Right atrium auricular region (tissue), 2 donors: ENCODE measurements around the gene MANEA. TPM values are rescaled to one million over a fixed set of nuclear protein-coding genes. Genes with fewer than 3 reads are reported as not detected.

ENCODE experiments used
- DNase-seq: peaks from one replicate; pipeline ENCODE4 v3.0.0-alpha.2; 2019; ENCODE audit warnings: low spot score
- H3K27ac ChIP-seq, 2 donors: fragments of 200-600 bp; sonication (generic); 1 replicate in 1 of 2; 2 replicates in 1 of 2; pipeline ENCODE4 v1.5.1; 2016 to 2019
- H3K27me3 ChIP-seq, 2 donors: fragments of 200-600 bp; sonication (generic); one replicate each; pipeline versions ENCODE4 v1.5.1 to v1.6.0; 2017 to 2019
- H3K36me3 ChIP-seq: fragments of 200-600 bp; sonication (generic); one replicate; pipeline ENCODE4 v1.5.1; 2016
- H3K4me1 ChIP-seq, 2 donors: fragments of 200-600 bp; sonication (generic); one replicate each; pipeline versions ENCODE4 v1.5.1 to v1.6.0; 2017 to 2019
- H3K4me3 ChIP-seq, 2 donors: fragments of 200-600 bp; sonication (generic); 1 replicate in 1 of 2; 2 replicates in 1 of 2; pipeline ENCODE4 v1.5.1; 2017 to 2019; ENCODE audit warnings: mild to moderate bottlenecking in 1 of 2, moderate library complexity in 1 of 2
- H3K9me3 ChIP-seq, 2 donors: fragments of 200-600 bp; sonication (generic); one replicate each; pipeline ENCODE4 v1.5.1; 2019
- CTCF ChIP-seq, 2 donors: fragments of 200-600 bp; sonication (generic); IDR thresholded peaks; one replicate each; pipeline ENCODE4 v1.5.1; 2019; ENCODE audit warnings: antibody characterized with exemption in 2 of 2
- total RNA-seq, 2 donors: library from RNA; depleted of rRNA; stranded (reverse); fragments of >200 nt; gene quantifications; one replicate each; pipeline ENCODE4 v1.1.0, GENCODE V29; 2016

Gene MANEA
- total RNA-seq, 2 donors from 2014 or later = 6.5 to 7.5 TPM

GRCh38 chr6:95589067-95589466 lies 11.7 kb downstream of the MANEA start:
- DNase-seq = no peak
- Histone ChIP-seq H3K4me3 (no peak overlapping the region), H3K36me3 (no peaks in the 10 kb centered on the region), H3K4me1 (no peaks in the 10 kb centered on the region), H3K9me3 (peaks cover 0 to 14% of the 10 kb centered on the region in 2 donors), H3K27me3 (no peaks in the 10 kb centered on the region), H3K27ac (no peak overlapping the region)
- TF ChIP-seq CTCF (IDR thresholded peaks at IDR 0.05) = no peak

- Histone ChIP-seq H3K36me3 (no peaks in the 10 kb centered on the region), H3K27ac (no peak overlapping the region), H3K9me3 (peaks cover 0 to 5% of the 10 kb centered on the region in 2 donors), H3K27me3 (no peaks in the 10 kb centered on the region), H3K4me1 (no peaks in the 10 kb centered on the region), H3K4me3 (no peak overlapping the region)
- no peak for DNase-seq
- TF ChIP-seq CTCF (IDR thresholded peaks at IDR 0.05) = no peak
Observed at GRCh38 chr6:95589826-95590570, 12.7 kb downstream of the MANEA start.

- no peak for DNase-seq
- no peak overlapping the region for H3K4me3 ChIP-seq
Observed at GRCh38 chr6:95593025-95593424, 15.7 kb downstream of the MANEA start.

GRCh38 chr6:95596021-95596420 lies 18.7 kb downstream of the MANEA start:
- DNase-seq = no peak
- H3K27me3 ChIP-seq = no peaks in the 10 kb centered on the region
- TF ChIP-seq CTCF (IDR thresholded peaks at IDR 0.05) = no peak
- H3K27ac ChIP-seq = no peak overlapping the region
- no peaks in the 10 kb centered on the region for H3K36me3 ChIP-seq
- no peak overlapping the region for H3K4me3 ChIP-seq
- H3K9me3 ChIP-seq = peaks cover 0 to 4% of the 10 kb centered on the region in 2 donors
- H3K4me1 ChIP-seq = no peaks in the 10 kb centered on the region

More at GRCh38 chr6:95593025-95593424, 15.7 kb downstream of the MANEA start:
- H3K4me1 ChIP-seq = no peaks in the 10 kb centered on the region
- TF ChIP-seq CTCF (IDR thresholded peaks at IDR 0.05) = no peak
- no peak overlapping the region for H3K27ac ChIP-seq
- no peaks in the 10 kb centered on the region for H3K27me3 ChIP-seq
- no peaks in the 10 kb centered on the region for H3K36me3 ChIP-seq
- peaks cover 0 to 4% of the 10 kb centered on the region in 2 donors for H3K9me3 ChIP-seq

- no peak for TF ChIP-seq CTCF (IDR thresholded peaks at IDR 0.05)
- Histone ChIP-seq H3K27me3 (no peaks in the 10 kb centered on the region), H3K36me3 (no peaks in the 10 kb centered on the region), H3K4me3 (no peak overlapping the region), H3K4me1 (no peaks in the 10 kb centered on the region), H3K27ac (no peak overlapping the region), H3K9me3 (no peaks in the 10 kb centered on the region)
- no peak for DNase-seq
Observed at GRCh38 chr6:95599706-95600105, 22.4 kb downstream of the MANEA start.

- no peaks in the 10 kb centered on the region for H3K27me3 ChIP-seq
- no peak overlapping the region for H3K27ac ChIP-seq
- no peak overlapping the region for H3K4me3 ChIP-seq
- H3K36me3 ChIP-seq = no peaks in the 10 kb centered on the region
- no peaks in the 10 kb centered on the region for H3K9me3 ChIP-seq
- DNase-seq = no peak
- no peaks in the 10 kb centered on the region for H3K4me1 ChIP-seq
- no peak for TF ChIP-seq CTCF (IDR thresholded peaks at IDR 0.05)
Observed at GRCh38 chr6:95601133-95601532, 23.8 kb downstream of the MANEA start.
